OCI-M2 (cell line): Measurements from ENCODE around the gene MYADML2.

Experiments used
- DNase-seq: peaks from one replicate; lab custom pipeline; 2025; ENCODE audit not compliant: unreplicated experiment; lab: John Stamatoyannopoulos, UW

Gene MYADML2

GRCh38 chr17:81978524-81979298 is 31.7 kb upstream of the MYADML2 start:
- DNase-seq = no peak

GRCh38 chr17:81977211-81977808 is 30.3 kb upstream of the MYADML2 start, which contains the start of gene ASPSCR1:
TSS of gene ASPSCR1 (plus strand) at chr17:81977629. CDS start at chr17:81977647, 18 bp downstream.
- DNase-seq = peak; percentile 41

- DNase-seq = no peak
Measured at GRCh38 chr17:81976332-81977210, 29.5 kb upstream of the MYADML2 start.

GRCh38 chr17:81973432-81973831 is 26.4 kb upstream of the MYADML2 start:
- no peak for DNase-seq

- no peak for DNase-seq
Measured at GRCh38 chr17:81968850-81969812, 22.1 kb upstream of the MYADML2 start.

- no peak for DNase-seq
Measured at GRCh38 chr17:81968396-81968745, 21.3 kb upstream of the MYADML2 start.

GRCh38 chr17:81967533-81968395 is 20.7 kb upstream of the MYADML2 start:
- no peak for DNase-seq

- no peak for DNase-seq
Measured at GRCh38 chr17:81967244-81967532, 20.2 kb upstream of the MYADML2 start.

GRCh38 chr17:81966343-81967243 is 19.6 kb upstream of the MYADML2 start:
- no peak for DNase-seq

GRCh38 chr17:81964081-81964849 is 17.2 kb upstream of the MYADML2 start:
- no peak for DNase-seq

- DNase-seq = no peak
Measured at GRCh38 chr17:81962499-81963441, 15.7 kb upstream of the MYADML2 start.

GRCh38 chr17:81961521-81962498 is 14.8 kb upstream of the MYADML2 start:
- no peak for DNase-seq

GRCh38 chr17:81961087-81961511 is 14.1 kb upstream of the MYADML2 start, which contains the start of gene NOTUM:
TSS of gene NOTUM (minus strand) at chr17:81961187. CDS start at chr17:81960909, 278 bp downstream.
- DNase-seq = no peak

GRCh38 chr17:81960130-81960958 is 13.3 kb upstream of the MYADML2 start:
- no peak for DNase-seq
